ENCODE results near the gene C1orf159. TPM values are rescaled to one million over a fixed set of nuclear protein-coding genes. Genes with fewer than 3 reads are reported as not detected.

The C1orf159 gene
- total and polyA plus RNA-seq, 2 of the 8 experiments (the other 6 are each of a cell fraction or from before 2014, with no cell fraction given), result 10.0 to 10.9 TPM

- Histone ChIP-seq H3K27ac (ENCODE audit: low read depth, low read length) (no peak overlapping the region), H3K79me1 (ENCODE audit: low read depth, low read length) (peaks cover 4% of the 10 kb centered on the region), H2BK5ac (ENCODE audit: low read depth, low read length) (no peak overlapping the region), H4K20me1 (replicated peaks in 1 of 2; ENCODE audit: control insufficient read depth in 1 of 2, insufficient read depth in 2 of 2, low read length in 2 of 2) (peaks cover 31 to 50% of the 10 kb centered on the region in 2 experiments), H3K27me3 (replicated peaks in 1 of 4; ENCODE audit: control insufficient read depth in 3 of 4, extremely low read depth in 1 of 4, insufficient read depth in 3 of 4, low read length in 3 of 4) (peaks cover 0 to 18% (median 14%) of the 10 kb centered on the region in 4 experiments; a peak in 5 of 7 replicates), H2BK20ac (ENCODE audit: low read length) (no peak overlapping the region), H3K79me2 (ENCODE audit: control insufficient read depth in 1 of 2, insufficient read depth in 2 of 2, low read length in 2 of 2) (no peaks in the 10 kb centered on the region), H4K8ac (ENCODE audit: extremely low read depth, insufficient read depth, low read length) (no peak overlapping the region), H3K23me2 (ENCODE audit: low read depth, low read length) (peaks cover 8% of the 10 kb centered on the region), H2AK5ac (ENCODE audit: low read depth, low read length) (no peak overlapping the region), H3K36me3 (ENCODE audit: control insufficient read depth in 2 of 4, insufficient read depth in 4 of 4, low read length in 3 of 4) (peaks cover 0 to 7% (median 0%) of the 10 kb centered on the region in 4 experiments; a peak in 2 of 8 replicates), H3K4me1 (replicated peaks in 1 of 4; ENCODE audit: control insufficient read depth in 3 of 4, insufficient read depth in 4 of 4, low read length in 3 of 4) (peaks cover 0 to 23% (median 11%) of the 10 kb centered on the region in 4 experiments; a peak in 6 of 7 replicates), H3K4me2 (ENCODE audit: insufficient read depth in 1 of 2, low read depth in 2 of 2, low read length in 2 of 2) (peak overlapping the region; percentile 49 to 75; a peak in 3 of 4 replicates), H3K9ac (replicated peaks in 1 of 4; ENCODE audit: extremely low read depth in 1 of 4, low read depth in 3 of 4, low read length in 3 of 4) (peak overlapping the region in 2 of 4 experiments; percentile 30 to 76; a peak in 3 of 7 replicates), H2AFZ (ENCODE audit: low read length) (no peak overlapping the region), H3K14ac (ENCODE audit: insufficient read length) (no peak overlapping the region), H2BK120ac (replicated peaks; ENCODE audit: low read depth, low read length) (no peak overlapping the region), H3K18ac (ENCODE audit: extremely low read depth, low read length) (no peak overlapping the region; the same call in 1 of the 2 replicates), H3K4ac (replicated peaks; ENCODE audit: insufficient read length, low read depth, low read length) (no peak overlapping the region), H2BK15ac (ENCODE audit: low read length) (no peak overlapping the region), H3K23ac (ENCODE audit: insufficient read length) (no peak overlapping the region), H3K9me3 (ENCODE audit: insufficient read depth in 2 of 2, low read depth in 1 of 2, low read length in 1 of 2) (no peaks in the 10 kb centered on the region), H3K4me3 (ENCODE audit: extremely low read depth in 1 of 4, insufficient read depth in 2 of 4, low read depth in 3 of 4, low read length in 4 of 4) (peak overlapping the region; percentile 32 to 67 (median 36); a peak in 5 of 8 replicates), H4K5ac (ENCODE audit: insufficient read length, low read depth, low read length) (no peak overlapping the region), H3K56ac (replicated peaks; ENCODE audit: insufficient read length, low read depth, low read length) (no peak overlapping the region), H4K91ac (replicated peaks; ENCODE audit: insufficient read length, low read length) (no peak overlapping the region), H2BK12ac (ENCODE audit: low read depth, low read length) (no peak overlapping the region)
- peak; percentile 81 to 97 for DNase-seq (ENCODE audit: low read depth in 1 of 2, low spot score in 2 of 2)
- 0% methylated on average over 3 of the region's 73 CpGs; no CpG with 5 or more reads in 1 of the 2 experiments for WGBS, 2 experiments (ENCODE audit: extremely low coverage in 1 of 2, insufficient coverage in 1 of 2, insufficient read length in 1 of 2, insufficient replicate concordance in 2 of 2, low coverage in 1 of 2, low lambda C conversion rate in 2 of 2, missing lambda C conversion rate in 1 of 2)
- FAIRE-seq, result no peak
- ChIA-PET POLR2A (ENCODE audit: partially characterized antibody) (interaction anchor here (0.5 to 10.9 kb wide), 18 partner anchors 7 to 396 kb away, joined by 3 to 245 read pairs (median 4); partner anchors contain the start of genes AGRN, HES4 and ISG15), CTCF (ENCODE audit: partially characterized antibody) (interaction anchor here (0.8 to 4.5 kb wide), 12 partner anchors 9 to 246 kb away, joined by 3 to 60 read pairs (median 4); partner anchors contain the start of genes ISG15 and PERM1)
- TF ChIP-seq SIRT6 (IDR thresholded peaks at IDR 0.05; ENCODE audit: low read length) (no peak), JUND (IDR thresholded peaks at IDR 0.05; ENCODE audit: low read length) (peak; percentile 79), SRF (IDR thresholded peaks at IDR 0.05; ENCODE audit: low read depth, low read length) (no peak), CEBPB (IDR thresholded peaks at IDR 0.05; ENCODE audit: low read depth, low read length) (no peak), KDM4A (IDR thresholded peaks at IDR 0.05; ENCODE audit: low read depth, low read length, severe bottlenecking) (peak; percentile 38), CHD2 (IDR thresholded peaks at IDR 0.05; ENCODE audit: low read length) (0 out of 2 replicates have a peak, but pooled peaks have one; percentile 37), FOSL1 (IDR thresholded peaks at IDR 0.05; ENCODE audit: insufficient read depth, low read depth, low read length) (no peak), CBX8 (IDR thresholded peaks at IDR 0.05; ENCODE audit: borderline replicate concordance, low read depth, low read length) (no peak), TBP (IDR thresholded peaks at IDR 0.05; ENCODE audit: low read depth, low read length) (no peak), NRF1 (IDR thresholded peaks at IDR 0.05; ENCODE audit: low read depth, low read length) (no peak), GABPA (IDR thresholded peaks at IDR 0.05; ENCODE audit: borderline replicate concordance, insufficient read depth, low read length) (no peak), GTF2F1 (IDR thresholded peaks at IDR 0.05; ENCODE audit: borderline replicate concordance, low read depth, low read length) (no peak), HDAC6 (IDR thresholded peaks at IDR 0.05; ENCODE audit: low read depth, low read length) (no peak)
Measured at GRCh38 chr1:1033009-1033587, 82.8 kb downstream of the C1orf159 start.

All from H1 (cell line).